HCT116 (cell line): ENCODE results near the gene SVBP. TPM values are rescaled to one million over a fixed set of nuclear protein-coding genes. Genes with fewer than 3 reads are reported as not detected.

Experiments
- ATAC-seq: fragments of 200-7000 bp; cut with Tn5 transposase; 2 replicates; pipeline ENCODE4 v1.9.1; 2020; ENCODE audit warnings: mild to moderate bottlenecking, moderate library complexity
- BruUV-seq: library from RNA; stranded (reverse); fragments of 400-500 nt; replicated peaks from 2 replicates; lab custom pipeline; 2021; lab: Mats Ljungman, UMichigan
- CTCF ChIA-PET: fragments of 300-600 bp; sonication (Branson Sonifier 250); formaldehyde crosslinking; loops from one replicate; lab custom pipeline; 2021; ENCODE audit warnings: antibody characterized with exemption; lab: Charles Lee
- POLR2A ChIA-PET: fragments of 300-600, 350-600 bp; sonication (Branson Sonifier 250); formaldehyde crosslinking; loops from one replicate; lab custom pipeline; 2021; ENCODE audit warnings: antibody characterized with exemption; lab: Charles Lee
- RAD21 ChIA-PET, 2 experiments: fragments of 300-600 bp; sonication (Branson Sonifier 250); formaldehyde crosslinking; loops; one replicate each; lab custom pipeline; 2023; ENCODE audit warnings: low total read pairs in 2 of 2; ENCODE audit not compliant: uncharacterized antibody in 2 of 2, unreplicated experiment in 2 of 2, low non-redundant PET in 1 of 2; lab: Charles Lee
- DNase-seq: peaks from one replicate; pipeline ENCODE4 v3.0.0-alpha.2; 2010; ENCODE audit warnings: low read depth, low spot score
- H2AFZ ChIP-seq: fragments of 200-600 bp; shearing (Covaris generic), sonication (generic); 2 replicates; pipeline ENCODE4 v1.6.1; 2017; ENCODE audit warnings: low read depth, mixed run types, mixed read lengths, antibody characterized with exemption, low read length; ENCODE audit not compliant: poor library complexity, severe bottlenecking
- H3K27ac ChIP-seq: 2 replicates; pipeline ENCODE4 v1.5.1; 2012; ENCODE audit warnings: low read depth, low read length
- H3K27me3 ChIP-seq: fragments of 200-600 bp; sonication (generic); 2 replicates; pipeline ENCODE4 v1.6.1; 2016; ENCODE audit warnings: mixed run types, low read length, mixed read lengths; ENCODE audit not compliant: insufficient read depth
- H3K36me3 ChIP-seq, 2 experiments: fragments of 200-500 bp in 1 of 2; fragments of 200-600 bp in 1 of 2; sonication (Bioruptor generic) in 1 of 2; sonication (generic) in 1 of 2; 2 replicates each; pipeline versions ENCODE4 v1.5.1 to v1.6.1; 2014 to 2016; ENCODE audit warnings: low read length in 2 of 2, inconsistent platforms in 1 of 2, mixed read lengths in 1 of 2, mixed run types in 1 of 2; ENCODE audit not compliant: insufficient read depth in 2 of 2, control insufficient read depth in 1 of 2
- H3K4me1 ChIP-seq, 2 experiments: fragments of 200-600 bp in 1 of 2; sonication (generic) in 1 of 2; 2 replicates each; pipeline versions ENCODE4 v1.5.1 to v1.6.1; 2012 to 2017; ENCODE audit warnings: low read length in 2 of 2, inconsistent platforms in 1 of 2, mild to moderate bottlenecking in 1 of 2, mixed read lengths in 1 of 2, mixed run types in 1 of 2, moderate library complexity in 1 of 2; ENCODE audit not compliant: insufficient read depth in 2 of 2, control insufficient read depth in 1 of 2
- H3K4me2 ChIP-seq: fragments of 200-600 bp; sonication (generic); 2 replicates; pipeline ENCODE4 v1.6.1; 2017; ENCODE audit warnings: mixed run types, low read length, mixed read lengths
- H3K4me3 ChIP-seq, 2 experiments: fragments of 200-600 bp in 1 of 2; sonication (generic) in 1 of 2; replicated peaks in 1 of 2; 2 replicates each; pipeline ENCODE4 v1.5.1; 2011 to 2016; ENCODE audit warnings: low read length in 2 of 2, control low read depth in 1 of 2, low read depth in 1 of 2, mild to moderate bottlenecking in 1 of 2, mixed read lengths in 1 of 2, mixed run types in 1 of 2
- H3K79me2 ChIP-seq: fragments of 200-600 bp; sonication (generic); 2 replicates; pipeline ENCODE4 v1.6.1; 2017; ENCODE audit warnings: mild to moderate bottlenecking, mixed run types, low read length, moderate library complexity, mixed read lengths; ENCODE audit not compliant: insufficient read depth
- H3K9ac ChIP-seq: fragments of 200-600 bp; sonication (generic); 2 replicates; pipeline ENCODE4 v1.6.1; 2016; ENCODE audit warnings: low read length, mixed read lengths
- H3K9me2 ChIP-seq: fragments of 200-600 bp; sonication (generic), shearing (Covaris generic); 2 replicates; pipeline ENCODE4 v1.6.1; 2017; ENCODE audit warnings: mixed run types, mild to moderate bottlenecking, moderate library complexity; ENCODE audit not compliant: insufficient read depth
- H3K9me3 ChIP-seq, 2 experiments: fragments of 200-500 bp in 1 of 2; fragments of 200-600 bp in 1 of 2; sonication (Bioruptor generic) in 1 of 2; sonication (generic) in 1 of 2; 2 replicates each; pipeline ENCODE4 v1.6.1; 2014 to 2017; ENCODE audit warnings: low read length in 2 of 2, mixed read lengths in 2 of 2, inconsistent platforms in 1 of 2, low read depth in 1 of 2, mild to moderate bottlenecking in 1 of 2, mixed run types in 1 of 2, moderate library complexity in 1 of 2; ENCODE audit not compliant: control insufficient read depth in 1 of 2, insufficient read depth in 1 of 2
- H4K20me1 ChIP-seq: fragments of 200-600 bp; sonication (generic), shearing (Covaris generic); 2 replicates; pipeline ENCODE4 v1.6.1; 2017; ENCODE audit warnings: mixed run types, mild to moderate bottlenecking, moderate library complexity; ENCODE audit not compliant: insufficient read depth
- CBX3 ChIP-seq: IDR thresholded peaks from 2 replicates; pipeline ENCODE4 v1.6.1; 2012; ENCODE audit warnings: low read depth
- CEBPB ChIP-seq: IDR thresholded peaks from 2 replicates; pipeline ENCODE4 v1.6.1; 2012; ENCODE audit warnings: low read depth
- EGR1 ChIP-seq: IDR thresholded peaks from 2 replicates; pipeline ENCODE4 v1.6.1; 2012; ENCODE audit warnings: low read depth
- ELF1 ChIP-seq: IDR thresholded peaks from 2 replicates; pipeline ENCODE4 v1.6.1; 2012; ENCODE audit warnings: low read depth, borderline replicate concordance
- EZH2 ChIP-seq: fragments of 200-600 bp; sonication (generic); IDR thresholded peaks from 2 replicates; pipeline ENCODE4 v1.6.1; 2017; ENCODE audit warnings: antibody characterized with exemption, mixed run types
- EZH2phosphoT487 ChIP-seq: fragments of 200-600 bp; IDR thresholded peaks from 2 replicates; pipeline ENCODE4 v1.6.1; 2018; ENCODE audit warnings: antibody characterized with exemption, borderline replicate concordance
- FOSL1 ChIP-seq: IDR thresholded peaks from 2 replicates; pipeline ENCODE4 v1.6.1; 2012; ENCODE audit warnings: low read depth
- JUND ChIP-seq: IDR thresholded peaks from 2 replicates; pipeline ENCODE4 v1.6.1; 2012
- POLR2A ChIP-seq: IDR thresholded peaks from 2 replicates; pipeline ENCODE4 v1.7.0; 2011; ENCODE audit warnings: borderline replicate concordance; ENCODE audit not compliant: insufficient read depth, insufficient read length; ENCODE audit errors: extremely low read depth
- POLR2AphosphoS5 ChIP-seq: IDR thresholded peaks from 2 replicates; pipeline ENCODE4 v1.6.1; 2011; ENCODE audit warnings: mild to moderate bottlenecking, low read depth, low read length, moderate library complexity
- RAD21 ChIP-seq: IDR thresholded peaks from 2 replicates; pipeline ENCODE4 v1.6.1; 2012; ENCODE audit warnings: low read depth, mild to moderate bottlenecking
- SIN3A ChIP-seq: IDR thresholded peaks from 2 replicates; pipeline ENCODE4 v1.6.1; 2012; ENCODE audit warnings: low read depth
- SP1 ChIP-seq: IDR thresholded peaks from 2 replicates; pipeline ENCODE4 v1.6.1; 2012; ENCODE audit warnings: low read depth
- ZFX ChIP-seq: fragments of 450-650 bp; IDR thresholded peaks from 2 replicates; pipeline ENCODE4 v1.6.1; 2017
- ZNF274 ChIP-seq: fragments of 200-500 bp; sonication (Bioruptor generic); IDR thresholded peaks from 2 replicates; pipeline ENCODE4 v1.6.1; 2014; ENCODE audit warnings: mild to moderate bottlenecking, low read depth, low read length, inconsistent platforms
- intact Hi-C: fragments of 100-400 bp; cut with micrococcal nuclease; formaldehyde crosslinking; loops from 2 replicates; pipeline ENCODE4 v1.10.0; 2022
- total RNA-seq: library from RNA; stranded (reverse); gene quantifications from one replicate; pipeline ENCODE4 v1.2.1, GENCODE V29; 2021; ENCODE audit not compliant: unreplicated experiment
- TF ChIP-seq, protein P1 (sequence below): IDR thresholded peaks from 2 replicates; pipeline ENCODE4 v1.6.1; 2012; ENCODE audit warnings: low read depth
- TF ChIP-seq, protein P2 (sequence below): IDR thresholded peaks from 2 replicates; pipeline ENCODE4 v1.6.1; 2012

SVBP gene
- total RNA-seq, 1 experiment from 2014 or later, result 14.4 TPM

DNA sequence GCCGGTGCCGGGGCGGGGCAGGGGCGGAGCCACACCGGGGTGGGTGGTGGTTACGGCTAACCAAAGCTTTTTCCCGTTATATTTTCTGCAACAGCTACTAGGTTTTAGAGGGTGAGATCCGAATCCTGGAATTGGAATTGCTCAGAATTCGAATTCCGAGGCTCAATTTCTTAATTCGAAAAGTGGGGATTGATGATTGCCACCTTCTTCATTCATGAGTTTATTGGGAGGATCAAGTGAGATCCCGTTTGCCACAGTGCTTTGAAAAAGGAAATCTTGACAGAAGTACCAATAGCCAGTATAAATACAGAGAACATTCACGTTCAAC is 207 bp upstream of the SVBP start:
- H3K4me2 ChIP-seq, result peak overlapping the region; percentile 97
- intact Hi-C loops, result no loop called here
- H4K20me1 ChIP-seq, result no peaks in the 10 kb centered on the region
- H3K4me1 ChIP-seq, result peaks cover 11 to 28% of the 10 kb centered on the region in 2 experiments; a peak in 3 of 4 replicates
- no TSS peak for BruUV-seq
- TF ChIP-seq ZNF274, result no peak
- TF ChIP-seq SIN3A, result no peak; the same call in 1 of the 2 replicates
- TF ChIP-seq EGR1, result no peak
- no peak for TF ChIP-seq EZH2phosphoT487
- H3K9ac ChIP-seq, result peak overlapping the region; percentile 85
- 0 out of 2 replicates have a peak overlapping the region, but pooled peaks have one; percentile 92 for H3K27ac ChIP-seq
- H3K9me3 ChIP-seq, result no peaks in the 10 kb centered on the region
- CTCF ChIA-PET, result interaction anchor here (0.5 to 1.4 kb wide), 2 partner anchors 29 to 256 kb away, joined by 3 read pairs; partner anchors contain the start of gene ZNF691
- H3K36me3 ChIP-seq, result no peaks in the 10 kb centered on the region
- POLR2A ChIA-PET, result interaction anchor here (0.6 to 3.3 kb wide), 4 partner anchors 10 to 38 kb away, joined by 3 to 14 read pairs (median 4); partner anchors contain the start of gene ZNF691
- DNase-seq (no peak), ATAC-seq (no peak)
- H3K79me2 ChIP-seq, result 0 out of 2 replicates have a peak, but pooled peaks cover 3% of the 10 kb centered on the region
- RAD21 ChIA-PET, result interaction anchor here in 1 of 2 experiments (1.6 kb wide), 1 partner anchor 256 kb away, joined by 5 read pairs; no protein-coding TSS in a partner anchor
- no peaks in the 10 kb centered on the region for H3K9me2 ChIP-seq
- peak overlapping the region; percentile 35 to 82 for H3K4me3 ChIP-seq
- H3K27me3 ChIP-seq, result no peaks in the 10 kb centered on the region
- no peak overlapping the region for H2AFZ ChIP-seq

DNA sequence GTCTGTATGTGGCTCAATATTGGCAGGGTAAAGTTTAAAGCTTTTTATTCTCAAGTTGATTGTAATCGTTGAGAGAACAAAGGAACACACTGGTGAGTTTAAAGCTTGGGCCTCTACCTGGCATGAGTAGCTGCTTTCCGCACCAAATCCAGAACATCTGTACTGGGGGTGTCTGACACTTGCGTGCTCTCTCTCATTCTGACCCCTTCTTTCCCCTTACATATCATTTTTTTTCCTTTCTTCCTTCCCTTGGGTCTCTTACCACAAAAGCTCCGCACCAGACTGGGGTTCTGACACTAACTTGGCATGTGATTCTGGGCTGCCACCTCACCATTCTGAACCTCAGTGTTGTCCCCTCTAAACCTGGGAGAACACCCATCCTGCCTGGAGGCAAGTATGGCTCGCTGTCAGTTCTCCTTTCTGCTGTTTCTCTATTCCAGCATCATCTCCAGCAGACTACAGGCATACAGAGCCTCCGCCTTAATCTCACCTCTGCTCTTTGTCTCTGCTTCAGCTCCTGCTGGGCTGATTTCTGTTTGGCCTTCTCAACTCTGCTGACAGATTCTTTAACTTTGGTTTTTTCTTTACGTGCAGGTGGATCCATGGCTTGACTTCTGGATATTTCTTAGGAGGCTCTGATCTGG is 1.1 kb downstream of the SVBP start:
- CTCF ChIA-PET, result interaction anchor here (1.2 kb wide), 1 partner anchor 97 kb away, joined by 3 read pairs; no protein-coding TSS in a partner anchor
- TF ChIP-seq SP1 (no peak), EZH2phosphoT487 (no peak), ZFX (no peak), FOSL1 (no peak), JUND (no peak), ZNF274 (no peak), POLR2AphosphoS5 (no peak), ELF1 (no peak), EZH2 (no peak), RAD21 (no peak), SIN3A (no peak), EGR1 (no peak), CEBPB (no peak), POLR2A (no peak), CBX3 (no peak)
- TF ChIP-seq, protein P1, sequence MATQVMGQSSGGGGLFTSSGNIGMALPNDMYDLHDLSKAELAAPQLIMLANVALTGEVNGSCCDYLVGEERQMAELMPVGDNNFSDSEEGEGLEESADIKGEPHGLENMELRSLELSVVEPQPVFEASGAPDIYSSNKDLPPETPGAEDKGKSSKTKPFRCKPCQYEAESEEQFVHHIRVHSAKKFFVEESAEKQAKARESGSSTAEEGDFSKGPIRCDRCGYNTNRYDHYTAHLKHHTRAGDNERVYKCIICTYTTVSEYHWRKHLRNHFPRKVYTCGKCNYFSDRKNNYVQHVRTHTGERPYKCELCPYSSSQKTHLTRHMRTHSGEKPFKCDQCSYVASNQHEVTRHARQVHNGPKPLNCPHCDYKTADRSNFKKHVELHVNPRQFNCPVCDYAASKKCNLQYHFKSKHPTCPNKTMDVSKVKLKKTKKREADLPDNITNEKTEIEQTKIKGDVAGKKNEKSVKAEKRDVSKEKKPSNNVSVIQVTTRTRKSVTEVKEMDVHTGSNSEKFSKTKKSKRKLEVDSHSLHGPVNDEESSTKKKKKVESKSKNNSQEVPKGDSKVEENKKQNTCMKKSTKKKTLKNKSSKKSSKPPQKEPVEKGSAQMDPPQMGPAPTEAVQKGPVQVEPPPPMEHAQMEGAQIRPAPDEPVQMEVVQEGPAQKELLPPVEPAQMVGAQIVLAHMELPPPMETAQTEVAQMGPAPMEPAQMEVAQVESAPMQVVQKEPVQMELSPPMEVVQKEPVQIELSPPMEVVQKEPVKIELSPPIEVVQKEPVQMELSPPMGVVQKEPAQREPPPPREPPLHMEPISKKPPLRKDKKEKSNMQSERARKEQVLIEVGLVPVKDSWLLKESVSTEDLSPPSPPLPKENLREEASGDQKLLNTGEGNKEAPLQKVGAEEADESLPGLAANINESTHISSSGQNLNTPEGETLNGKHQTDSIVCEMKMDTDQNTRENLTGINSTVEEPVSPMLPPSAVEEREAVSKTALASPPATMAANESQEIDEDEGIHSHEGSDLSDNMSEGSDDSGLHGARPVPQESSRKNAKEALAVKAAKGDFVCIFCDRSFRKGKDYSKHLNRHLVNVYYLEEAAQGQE, result no peak
- TF ChIP-seq, protein P2, sequence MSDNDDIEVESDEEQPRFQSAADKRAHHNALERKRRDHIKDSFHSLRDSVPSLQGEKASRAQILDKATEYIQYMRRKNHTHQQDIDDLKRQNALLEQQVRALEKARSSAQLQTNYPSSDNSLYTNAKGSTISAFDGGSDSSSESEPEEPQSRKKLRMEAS, result no peak

More for the DNA sequence above, 1.1 kb downstream of the SVBP start:
- H3K9ac ChIP-seq, result peak overlapping the region; percentile 85
- peak overlapping the region; percentile 97 for H3K4me2 ChIP-seq
- H3K27ac ChIP-seq, result peak overlapping the region; percentile 92
- ChIA-PET POLR2A (interaction anchor here (1.3 to 3.3 kb wide), 2 partner anchors 9 to 30 kb away, joined by 7 to 14 read pairs; partner anchors contain the start of gene ZNF691), RAD21 (interaction anchor here in 1 of 2 experiments (0.7 to 1.6 kb wide), 2 partner anchors 38 to 257 kb away, joined by 3 to 5 read pairs; no protein-coding TSS in a partner anchor)
- no peaks in the 10 kb centered on the region for H3K36me3 ChIP-seq
- H3K4me3 ChIP-seq, result peak overlapping the region; percentile 76 to 82
- no peaks in the 10 kb centered on the region for H3K9me3 ChIP-seq
- ATAC-seq, result no peak
- no peak for DNase-seq
- peak overlapping the region; percentile 83 for H2AFZ ChIP-seq
- TSS peak; percentile 67 for BruUV-seq
- peaks cover 11 to 25% of the 10 kb centered on the region in 2 experiments; a peak in 3 of 4 replicates for H3K4me1 ChIP-seq
- 0 out of 2 replicates have a peak, but pooled peaks cover 3% of the 10 kb centered on the region for H3K79me2 ChIP-seq
- intact Hi-C loops, result no loop called here
- no peaks in the 10 kb centered on the region for H3K9me2 ChIP-seq
- no peaks in the 10 kb centered on the region for H3K27me3 ChIP-seq
- no peaks in the 10 kb centered on the region for H4K20me1 ChIP-seq
